Keratinocyte (primary cell): ENCODE measurements around the gene STIP1.

ENCODE experiments used
- CTCF ChIP-seq, 3 experiments: IDR thresholded peaks in 1 of 3; conservative IDR thresholded peaks in 1 of 3; optimal IDR thresholded peaks in 1 of 3; 2 replicates in 2 of 3; 3 replicates in 1 of 3; pipeline versions ENCODE3 to v1.5.1; 2011; ENCODE audit warnings: low read length in 3 of 3, mild to moderate bottlenecking in 3 of 3, moderate library complexity in 2 of 3, control low read depth in 1 of 3, inconsistent platforms in 1 of 3; ENCODE audit not compliant: insufficient read depth in 2 of 3; ENCODE audit errors: extremely low read depth in 1 of 3
- EZH2 ChIP-seq: IDR thresholded peaks from one replicate; pipeline ENCODE4 v1.6.1; 2012; ENCODE audit warnings: inconsistent platforms, mild to moderate bottlenecking, low read length, moderate library complexity

DNA sequence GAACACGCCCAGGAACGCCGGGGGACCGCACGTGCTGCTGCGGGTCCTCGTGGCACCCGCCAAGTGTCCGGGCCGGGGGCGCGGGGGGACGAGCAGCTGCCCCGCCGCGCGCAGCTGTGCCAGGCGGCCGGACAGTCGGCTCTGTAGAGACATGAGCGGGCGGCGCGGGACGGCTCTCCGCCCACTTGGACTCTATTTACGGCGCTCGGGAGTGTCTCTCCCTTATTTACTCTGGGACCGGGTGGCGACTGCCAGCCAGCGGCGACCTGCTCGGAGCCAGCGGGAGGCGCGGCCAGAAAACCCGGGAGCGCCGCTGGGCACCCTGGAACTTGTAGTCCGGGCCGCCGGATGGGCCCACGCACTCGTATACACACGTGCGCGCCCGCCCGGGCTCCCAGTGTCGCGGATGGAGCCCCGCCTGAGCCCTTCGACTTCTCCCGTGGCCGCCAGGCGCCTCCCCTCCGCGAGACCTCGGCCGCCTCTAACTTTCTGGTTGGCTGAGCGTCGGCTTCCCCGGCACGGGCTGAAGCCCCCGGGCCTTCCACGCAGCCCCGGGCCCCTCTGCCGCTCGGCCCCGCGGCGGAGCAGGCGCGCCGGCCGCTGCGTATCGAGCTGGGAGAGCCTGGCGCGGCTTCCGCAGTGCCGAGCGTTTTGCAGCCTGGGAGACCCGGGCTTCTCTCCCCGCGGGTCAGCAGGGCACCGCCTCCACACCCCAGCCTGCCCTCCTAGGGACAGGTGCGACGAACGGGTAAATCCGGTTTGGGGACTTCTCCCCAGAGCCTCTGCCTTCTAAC lies 19.9 kb upstream of the STIP1 start, which contains the start of gene MACROD1:
- TF ChIP-seq CTCF (optimal IDR thresholded peaks at IDR 0.05 in 1 of 3, IDR thresholded peaks at IDR 0.05 in 1 of 3, conservative IDR thresholded peaks at IDR 0.05 in 1 of 3; ENCODE audit: extremely low read depth in 1 of 3, insufficient read depth in 2 of 3, low read length in 3 of 3) (no peak), EZH2 (no peak)
